Left ventricle myocardium inferior (tissue), 1 donor: ENCODE data around the gene RCCD1. TPM values are rescaled to one million over a fixed set of nuclear protein-coding genes. Genes with fewer than 3 reads are reported as not detected.

Experiments
- DNase-seq: peaks from one replicate; pipeline ENCODE4 v3.0.0-alpha.2; 2020
- H3K27ac ChIP-seq: fragments of 200-600 bp; replicated peaks from 2 replicates; pipeline ENCODE4 v1.8.0; 2021
- H3K27me3 ChIP-seq: fragments of 200-600 bp; 2 replicates; pipeline ENCODE4 v1.8.0; 2021; ENCODE audit warnings: low read depth
- H3K36me3 ChIP-seq: fragments of 200-600 bp; 2 replicates; pipeline ENCODE4 v1.8.0; 2021
- H3K4me1 ChIP-seq: fragments of 200-600 bp; 2 replicates; pipeline ENCODE4 v1.8.0; 2021
- H3K4me3 ChIP-seq: fragments of 200-600 bp; 2 replicates; pipeline ENCODE4 v1.8.0; 2021; ENCODE audit warnings: mild to moderate bottlenecking, moderate library complexity
- H3K9me3 ChIP-seq: fragments of 200-600 bp; replicated peaks from 2 replicates; pipeline ENCODE4 v1.8.0; 2021
- intact Hi-C: fragments of 100-400 bp; cut with micrococcal nuclease; formaldehyde crosslinking; loops from one replicate; pipeline ENCODE4 v1.11.0; 2022
- total RNA-seq: library from RNA; stranded (reverse); fragmentation: NEBNext Ultra II Directional; extraction: Animal tissue kit (Norgen Biotek cat#: 25700); gene quantifications from one replicate; pipeline ENCODE4 v1.2.1, GENCODE V29; 2021
- TF ChIP-seq, protein P1 (sequence below): fragments of 200-600 bp; IDR thresholded peaks from 2 replicates; pipeline ENCODE4 v1.8.0; 2021; ENCODE audit warnings: antibody characterized with exemption, mild to moderate bottlenecking, borderline replicate concordance
- donor health status: DM: no; HTN: yes; CAD: no; lungs with severe emphysema.

The RCCD1 gene
- total RNA-seq, 1 donor from 2014 or later: 10.9 TPM

GRCh38 chr15:90982135-90982534 is 27.5 kb downstream of the RCCD1 start:
- H3K4me1 ChIP-seq: no peaks in the 10 kb centered on the region
- TF ChIP-seq, protein P1, sequence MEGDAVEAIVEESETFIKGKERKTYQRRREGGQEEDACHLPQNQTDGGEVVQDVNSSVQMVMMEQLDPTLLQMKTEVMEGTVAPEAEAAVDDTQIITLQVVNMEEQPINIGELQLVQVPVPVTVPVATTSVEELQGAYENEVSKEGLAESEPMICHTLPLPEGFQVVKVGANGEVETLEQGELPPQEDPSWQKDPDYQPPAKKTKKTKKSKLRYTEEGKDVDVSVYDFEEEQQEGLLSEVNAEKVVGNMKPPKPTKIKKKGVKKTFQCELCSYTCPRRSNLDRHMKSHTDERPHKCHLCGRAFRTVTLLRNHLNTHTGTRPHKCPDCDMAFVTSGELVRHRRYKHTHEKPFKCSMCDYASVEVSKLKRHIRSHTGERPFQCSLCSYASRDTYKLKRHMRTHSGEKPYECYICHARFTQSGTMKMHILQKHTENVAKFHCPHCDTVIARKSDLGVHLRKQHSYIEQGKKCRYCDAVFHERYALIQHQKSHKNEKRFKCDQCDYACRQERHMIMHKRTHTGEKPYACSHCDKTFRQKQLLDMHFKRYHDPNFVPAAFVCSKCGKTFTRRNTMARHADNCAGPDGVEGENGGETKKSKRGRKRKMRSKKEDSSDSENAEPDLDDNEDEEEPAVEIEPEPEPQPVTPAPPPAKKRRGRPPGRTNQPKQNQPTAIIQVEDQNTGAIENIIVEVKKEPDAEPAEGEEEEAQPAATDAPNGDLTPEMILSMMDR: no peak
- DNase-seq: no peak
- no peaks in the 10 kb centered on the region for H3K9me3 ChIP-seq
- H3K27ac ChIP-seq: no peak overlapping the region
- H3K4me3 ChIP-seq: no peak overlapping the region
- intact Hi-C loops: no loop called here
- peaks cover 4% of the 10 kb centered on the region for H3K36me3 ChIP-seq
- H3K27me3 ChIP-seq: no peaks in the 10 kb centered on the region

GRCh38 chr15:90986790-90987507 is 32.3 kb downstream of the RCCD1 start:
- no peaks in the 10 kb centered on the region for H3K36me3 ChIP-seq
- H3K27ac ChIP-seq: no peak overlapping the region
- H3K9me3 ChIP-seq: no peaks in the 10 kb centered on the region
- H3K27me3 ChIP-seq: no peaks in the 10 kb centered on the region
- no peak overlapping the region for H3K4me3 ChIP-seq
- intact Hi-C loops: no loop called here
- no peak for DNase-seq
- TF ChIP-seq, protein P1: no peak
- no peaks in the 10 kb centered on the region for H3K4me1 ChIP-seq

DNA sequence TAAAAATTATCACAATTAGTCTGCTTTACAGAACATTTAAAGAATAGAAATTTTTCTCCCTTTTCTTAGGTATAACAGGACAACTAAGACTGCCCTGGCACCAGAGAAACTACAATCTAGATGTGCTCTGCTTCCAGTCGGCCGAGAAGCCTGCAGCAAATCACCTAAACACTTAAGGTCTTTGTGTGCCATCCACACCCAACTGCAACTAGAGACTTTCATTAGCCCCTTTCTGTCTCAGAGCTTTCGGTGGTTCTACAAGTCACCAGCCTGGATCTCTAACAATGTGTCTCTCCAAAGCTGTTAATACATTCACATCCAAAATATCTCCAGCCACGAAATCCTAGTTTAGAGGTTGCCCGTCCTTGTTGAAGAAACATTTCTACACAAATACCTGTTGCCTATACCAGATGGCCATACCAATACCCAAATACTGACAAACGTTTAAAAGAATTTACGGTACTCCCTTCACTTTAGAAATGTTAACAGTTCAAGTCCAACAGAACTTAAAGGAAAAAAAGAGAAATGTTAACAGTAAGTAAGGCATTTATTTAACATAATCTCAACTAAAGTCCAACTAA is 33.0 kb downstream of the RCCD1 start:
- Histone ChIP-seq H3K9me3 (no peaks in the 10 kb centered on the region), H3K4me3 (no peak overlapping the region), H3K4me1 (no peaks in the 10 kb centered on the region), H3K36me3 (no peaks in the 10 kb centered on the region), H3K27me3 (no peaks in the 10 kb centered on the region), H3K27ac (no peak overlapping the region)
- intact Hi-C loops: no loop called here
- DNase-seq: no peak
- TF ChIP-seq, protein P1: no peak

DNA sequence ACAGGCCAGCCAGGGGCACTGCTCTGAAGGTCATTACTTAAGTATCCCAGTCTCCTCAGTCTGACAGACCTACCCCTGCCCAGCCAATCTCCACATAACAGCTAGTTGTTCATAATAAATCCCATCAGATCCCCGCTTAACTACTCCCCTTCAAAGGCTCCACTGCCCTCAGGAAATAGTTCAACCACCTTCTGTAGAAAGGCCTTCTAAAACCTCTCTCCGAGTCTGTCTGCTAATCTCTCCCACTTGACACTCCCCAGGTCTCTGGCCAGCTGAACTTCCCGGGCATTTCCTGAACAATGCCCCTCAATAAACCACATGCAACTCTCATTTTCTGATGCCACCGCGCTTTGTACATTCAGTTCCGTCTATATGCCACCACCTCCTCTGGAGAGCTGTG is 33.6 kb downstream of the RCCD1 start:
- no peak for DNase-seq
- intact Hi-C loops: no loop called here
- no peaks in the 10 kb centered on the region for H3K9me3 ChIP-seq
- H3K4me1 ChIP-seq: peaks cover 2% of the 10 kb centered on the region
- no peak overlapping the region for H3K4me3 ChIP-seq
- TF ChIP-seq, protein P1: no peak
- H3K27me3 ChIP-seq: no peaks in the 10 kb centered on the region
- H3K27ac ChIP-seq: no peak overlapping the region
- no peaks in the 10 kb centered on the region for H3K36me3 ChIP-seq

DNA sequence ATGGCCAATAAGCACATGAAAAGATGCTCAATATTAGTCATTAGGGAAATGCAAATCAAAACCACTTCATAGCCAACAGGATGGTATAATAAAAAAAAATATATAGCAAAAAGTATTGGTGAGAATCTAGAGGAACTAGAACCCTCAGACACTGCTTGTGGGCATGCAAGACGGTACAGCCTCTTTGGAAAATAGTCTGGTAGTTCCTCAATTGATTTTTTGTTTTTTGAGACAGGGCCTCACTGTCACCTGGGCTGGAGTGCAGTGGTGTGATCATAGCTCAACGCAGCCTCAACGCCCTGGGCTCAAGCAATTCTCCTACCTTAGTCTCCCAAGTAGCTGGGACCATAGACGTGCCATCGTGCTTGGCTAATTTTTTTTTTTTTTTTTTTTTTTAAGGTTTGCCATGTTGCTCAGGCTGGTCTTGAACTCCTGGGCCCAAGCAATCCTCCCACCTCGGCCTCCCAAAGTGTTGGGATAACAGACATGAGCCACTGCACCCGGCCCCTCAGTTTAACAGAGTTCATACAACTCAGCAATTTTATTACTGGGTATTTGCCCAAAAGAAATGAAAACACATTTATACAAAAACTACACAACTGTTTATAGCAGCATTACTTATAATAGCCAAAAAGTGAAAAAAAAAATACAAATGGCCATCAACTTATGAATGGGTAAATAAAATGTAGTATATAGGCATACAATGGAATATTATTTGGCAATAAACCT is 34.5 kb downstream of the RCCD1 start:
- H3K9me3 ChIP-seq: no peaks in the 10 kb centered on the region
- no peak overlapping the region for H3K4me3 ChIP-seq
- peaks cover 11% of the 10 kb centered on the region for H3K4me1 ChIP-seq
- H3K27me3 ChIP-seq: no peaks in the 10 kb centered on the region
- H3K27ac ChIP-seq: no peak overlapping the region
- no peak for DNase-seq
- TF ChIP-seq, protein P1: no peak
- intact Hi-C loops: no loop called here
- H3K36me3 ChIP-seq: no peaks in the 10 kb centered on the region
